Smooth muscle cell (in vitro differentiated cells): ENCODE measurements around the gene CALML6. TPM values are rescaled to one million over a fixed set of nuclear protein-coding genes. Genes with fewer than 3 reads are reported as not detected.

Experiments
- DNase-seq: peaks from one replicate; lab custom pipeline; 2025; ENCODE audit not compliant: unreplicated experiment; lab: John Stamatoyannopoulos, UW
- H2AFZ ChIP-seq: fragments of 200-600 bp; sonication (generic); 2 replicates; pipeline ENCODE4 v1.6.0; 2016; ENCODE audit warnings: antibody characterized with exemption, low read depth, mild to moderate bottlenecking
- H3F3A ChIP-seq: fragments of 200-600 bp; sonication (generic); 2 replicates; pipeline ENCODE4 v1.6.0; 2017; ENCODE audit warnings: antibody characterized with exemption, low read depth
- H3K27ac ChIP-seq: fragments of 200-600 bp; sonication (generic); 2 replicates; pipeline ENCODE4 v1.5.1; 2016; ENCODE audit warnings: low read depth, mild to moderate bottlenecking
- H3K27me3 ChIP-seq: fragments of 200-600 bp; sonication (generic); 2 replicates; pipeline ENCODE4 v1.6.1; 2016; ENCODE audit warnings: low read depth, mild to moderate bottlenecking
- H3K36me3 ChIP-seq: fragments of 200-600 bp; sonication (generic); 2 replicates; pipeline ENCODE4 v1.5.1; 2016; ENCODE audit warnings: low read depth
- H3K4me1 ChIP-seq: fragments of 200-600 bp; sonication (generic); 2 replicates; pipeline ENCODE4 v1.5.1; 2016; ENCODE audit warnings: low read depth
- H3K4me2 ChIP-seq: fragments of 200-600 bp; sonication (generic); 2 replicates; pipeline ENCODE4 v1.6.0; 2016; ENCODE audit warnings: mild to moderate bottlenecking
- H3K4me3 ChIP-seq: fragments of 200-600 bp; sonication (generic); 2 replicates; pipeline ENCODE4 v1.5.1; 2016; ENCODE audit warnings: mild to moderate bottlenecking
- H3K79me2 ChIP-seq: fragments of 200-600 bp; sonication (generic); 2 replicates; pipeline ENCODE4 v1.6.0; 2016; ENCODE audit warnings: low read depth, mild to moderate bottlenecking
- H3K9ac ChIP-seq: fragments of 200-600 bp; sonication (generic); 2 replicates; pipeline ENCODE4 v1.6.0; 2016; ENCODE audit warnings: low read depth
- H3K9me3 ChIP-seq: fragments of 200-600 bp; sonication (generic); replicated peaks from 2 replicates; pipeline ENCODE4 v1.5.1; 2016; ENCODE audit warnings: low read depth
- H4K20me1 ChIP-seq: fragments of 200-600 bp; sonication (generic); 2 replicates; pipeline ENCODE4 v1.6.0; 2016; ENCODE audit warnings: low read depth
- CTCF ChIP-seq: fragments of 200-600 bp; sonication (generic); IDR thresholded peaks from 2 replicates; pipeline ENCODE4 v1.5.1; 2017; ENCODE audit warnings: borderline replicate concordance, mild to moderate bottlenecking, antibody characterized with exemption; ENCODE audit not compliant: insufficient read depth, poor library complexity, severe bottlenecking
- WGBS: methylation state at CpG from one replicate; pipeline ENCODE4 v1.1.7; 2016; ENCODE audit warnings: low lambda C conversion rate; 5-methylcytosine and 5-hydroxymethylcytosine counted together
- polyA plus RNA-seq: library from polyadenylated mRNA; unstranded; fragments of >200 nt; fragmentation: Nextera tagmentation; extraction: Ambion mirVana; gene quantifications from 2 replicates; pipeline ENCODE4 v1.2.1, GENCODE V29; 2016
- total RNA-seq: library from RNA; depleted of rRNA; stranded (reverse); fragments of >200 nt; gene quantifications from 2 replicates; pipeline ENCODE4 v1.2.3, GENCODE V29; 2014

The CALML6 gene
- total and polyA plus RNA-seq, 2 experiments from 2014 or later, result 0.18 to 1.3 TPM

GRCh38 chr1:1889090-1889750 is 25.8 kb upstream of the CALML6 start:
- Histone ChIP-seq H3K27me3 (no peaks in the 10 kb centered on the region), H3K9me3 (no peaks in the 10 kb centered on the region), H2AFZ (no peak overlapping the region), H3K27ac (peak overlapping the region; percentile 82), H3K36me3 (no peaks in the 10 kb centered on the region), H4K20me1 (peaks cover 59% of the 10 kb centered on the region), H3K4me2 (peak overlapping the region; percentile 86), H3K9ac (peak overlapping the region; percentile 95), H3K79me2 (peaks cover 63% of the 10 kb centered on the region), H3K4me1 (peaks cover 24% of the 10 kb centered on the region), H3F3A (peaks cover 8% of the 10 kb centered on the region), H3K4me3 (peak overlapping the region; percentile 84)
- WGBS, result 12% methylated on average over 9 of the region's 9 CpGs
- TF ChIP-seq CTCF, result no peak
- no peak for DNase-seq

GRCh38 chr1:1889847-1890505 is 25.1 kb upstream of the CALML6 start:
- Histone ChIP-seq H4K20me1 (peaks cover 51% of the 10 kb centered on the region), H3K4me2 (peak overlapping the region; percentile 86), H3K27ac (peak overlapping the region; percentile 82), H2AFZ (no peak overlapping the region), H3F3A (peaks cover 8% of the 10 kb centered on the region), H3K9ac (peak overlapping the region; percentile 95), H3K4me3 (peak overlapping the region; percentile 84), H3K36me3 (no peaks in the 10 kb centered on the region), H3K27me3 (no peaks in the 10 kb centered on the region), H3K9me3 (no peaks in the 10 kb centered on the region), H3K79me2 (peaks cover 56% of the 10 kb centered on the region), H3K4me1 (peaks cover 30% of the 10 kb centered on the region)
- 1% methylated on average over 59 of the region's 88 CpGs for WGBS
- TF ChIP-seq CTCF, result no peak
- no peak for DNase-seq

- Histone ChIP-seq H3K79me2 (peaks cover 48% of the 10 kb centered on the region), H3F3A (peaks cover 6% of the 10 kb centered on the region), H3K4me2 (peak within 1 kb of the TSS; percentile 94), H3K9me3 (no peaks in the 10 kb centered on the region), H3K27me3 (no peaks in the 10 kb centered on the region), H3K36me3 (no peaks in the 10 kb centered on the region), H2AFZ (peak within 1 kb of the TSS; percentile 72), H4K20me1 (peaks cover 44% of the 10 kb centered on the region), H3K9ac (peak within 1 kb of the TSS; percentile 95), H3K27ac (peak within 1 kb of the TSS; percentile 82), H3K4me1 (peaks cover 33% of the 10 kb centered on the region), H3K4me3 (peak within 1 kb of the TSS; percentile 84)
- no peak for TF ChIP-seq CTCF
- peak; percentile 87 for DNase-seq
- 0% methylated on average over 49 of the region's 137 CpGs for WGBS
These were observed 24.3 kb upstream of the CALML6 start, which contains the start of gene GNB1 for GRCh38 chr1:1890506-1891348. GNB1 (minus strand) TSS chr1:1891087; CDS start chr1:1825453, 65,634 bp downstream.
